ENCODE results near the gene IL34. TPM values are rescaled to one million over a fixed set of nuclear protein-coding genes. Genes with fewer than 3 reads are reported as not detected.
A peak's percentile ranks its signal among the peaks of the same experiment; 100 is the strongest.
"Not testable (repeated sequence)": the region's sequence is repeated elsewhere in the genome, so short reads cannot be mapped to it uniquely, and the experiment has no call there.

The IL34 gene
- total and polyA plus RNA-seq, 9 donors = 0.88 to 4.0 (median 1.8) TPM

GRCh38 chr16:70665113-70665694, 18.8 kb downstream of the IL34 start:
- H3K9me3 ChIP-seq = no peaks in the 10 kb centered on the region
- WGBS, 3 donors = 78 to 94% (median 78%) methylated on average over 14 of the region's 14 CpGs
- H3K27me3 ChIP-seq = no peaks in the 10 kb centered on the region
- intact Hi-C loops (cut with DNase I) = no loop called here
- H3K27ac ChIP-seq = no peak overlapping the region
- TF ChIP-seq EP300 (IDR thresholded peaks at IDR 0.05) (no peak), POLR2A (IDR thresholded peaks at IDR 0.05) (no peak), CTCF (IDR thresholded peaks at IDR 0.05) (no peak)
- peaks cover 6% of the 10 kb centered on the region for H3K4me1 ChIP-seq (ENCODE audit: insufficient read depth)
- H3K4me3 ChIP-seq = no peak overlapping the region
- peak in 1 of 5 donors; percentile 38 for DNase-seq
- no peaks in the 10 kb centered on the region for H3K36me3 ChIP-seq

GRCh38 chr16:70665806-70666735, 19.7 kb downstream of the IL34 start:
- peak in 2 of 5 donors; percentile 20 to 24 for DNase-seq
- intact Hi-C loops (cut with DNase I) = no loop called here
- Histone ChIP-seq H3K4me1 (ENCODE audit: insufficient read depth) (peaks cover 4% of the 10 kb centered on the region), H3K4me3 (no peak overlapping the region), H3K36me3 (no peaks in the 10 kb centered on the region), H3K27me3 (no peaks in the 10 kb centered on the region), H3K27ac (no peak overlapping the region), H3K9me3 (no peaks in the 10 kb centered on the region)
- 83 to 86% (median 84%) methylated on average over 22 of the region's 22 CpGs for WGBS, 3 donors
- TF ChIP-seq POLR2A (IDR thresholded peaks at IDR 0.05) (no peak), EP300 (IDR thresholded peaks at IDR 0.05) (no peak), CTCF (IDR thresholded peaks at IDR 0.05) (no peak)

GRCh38 chr16:70670175-70670574, 23.8 kb downstream of the IL34 start:
- H3K4me1 ChIP-seq (ENCODE audit: insufficient read depth) = no peaks in the 10 kb centered on the region
- no peaks in the 10 kb centered on the region for H3K27me3 ChIP-seq
- no peak overlapping the region for H3K27ac ChIP-seq
- H3K9me3 ChIP-seq = no peaks in the 10 kb centered on the region
- intact Hi-C loops (cut with DNase I) = no loop called here
- TF ChIP-seq CTCF (IDR thresholded peaks at IDR 0.05) (no peak), POLR2A (IDR thresholded peaks at IDR 0.05) (no peak), EP300 (IDR thresholded peaks at IDR 0.05) (no peak)
- WGBS, 3 donors = 75 to 82% (median 80%) methylated on average over 2 of the region's 2 CpGs
- no peak for DNase-seq
- no peak overlapping the region for H3K4me3 ChIP-seq
- H3K36me3 ChIP-seq = no peaks in the 10 kb centered on the region

GRCh38 chr16:70670938-70671337, 24.6 kb downstream of the IL34 start:
- peak in 2 of 5 donors; percentile 2 to 4 for DNase-seq
- H3K4me3 ChIP-seq; H3K27ac ChIP-seq; H3K36me3 ChIP-seq; intact Hi-C loops (cut with DNase I); H3K9me3 ChIP-seq; H3K4me1 ChIP-seq (ENCODE audit: insufficient read depth); H3K27me3 ChIP-seq: not testable (repeated sequence)
- WGBS, 3 donors = 97 to 100% (median 98%) methylated on average over 4 of the region's 4 CpGs
